WTC11 (cell line): ENCODE results near the gene PDE6G. TPM values are rescaled to one million over a fixed set of nuclear protein-coding genes. Genes with fewer than 3 reads are reported as not detected.
A peak's percentile ranks its signal among the peaks of the same experiment; 100 is the strongest.

ENCODE experiments used
- ATAC-seq: fragments of 200-7000 bp; cut with Tn5 transposase; 2 replicates; pipeline ENCODE4 v1.10.0; 2021; ENCODE audit warnings: mild to moderate bottlenecking, moderate library complexity
- CTCF ChIA-PET: fragments of 300-600 bp; sonication (Branson Sonifier 250); formaldehyde crosslinking; loops from one replicate; lab custom pipeline; 2021; ENCODE audit warnings: antibody characterized with exemption; lab: Charles Lee
- POLR2A ChIA-PET: fragments of 350-600 bp; sonication (Branson Sonifier 250); formaldehyde crosslinking; loops from one replicate; lab custom pipeline; 2021; ENCODE audit warnings: antibody characterized with exemption; lab: Charles Lee
- DNase-seq: peaks from one replicate; pipeline ENCODE4 v3.0.0; 2021; ENCODE audit warnings: low spot score
- H3K27ac Mint-ChIP-seq: 2 replicates; pipeline ENCODE4 v1.8.0; 2021; ENCODE audit warnings: mixed read lengths
- H3K27me3 Mint-ChIP-seq: 2 replicates; pipeline ENCODE4 v1.8.0; 2021; ENCODE audit warnings: low read depth, mild to moderate bottlenecking, moderate library complexity, mixed read lengths
- H3K36me3 Mint-ChIP-seq: 2 replicates; pipeline ENCODE4 v1.8.0; 2021; ENCODE audit warnings: mixed read lengths
- H3K4me1 Mint-ChIP-seq: 2 replicates; pipeline ENCODE4 v1.8.0; 2022; ENCODE audit warnings: mixed read lengths
- H3K4me3 Mint-ChIP-seq: 2 replicates; pipeline ENCODE4 v1.8.0; 2021; ENCODE audit warnings: mild to moderate bottlenecking, moderate library complexity, mixed read lengths
- H3K9me3 Mint-ChIP-seq: 2 replicates; pipeline ENCODE4 v1.8.0; 2021; ENCODE audit warnings: mixed read lengths
- AFF4 ChIP-seq: sonication (generic); formaldehyde crosslinking; IDR thresholded peaks from 2 replicates; pipeline ENCODE4 v1.8.1; 2023; ENCODE audit warnings: mild to moderate bottlenecking, missing genetic modification reagents, borderline replicate concordance
- CREB1 ChIP-seq: sonication (generic); formaldehyde crosslinking; IDR thresholded peaks from 2 replicates; pipeline ENCODE4 v1.8.0; 2023; ENCODE audit warnings: mild to moderate bottlenecking, missing genetic modification reagents
- E2F4 ChIP-seq: sonication (generic); formaldehyde crosslinking; IDR thresholded peaks from 2 replicates; pipeline ENCODE4 v1.8.1; 2022; ENCODE audit warnings: low read depth, mild to moderate bottlenecking, moderate library complexity, missing genetic modification reagents, borderline replicate concordance
- FOXK1 ChIP-seq: sonication (generic); formaldehyde crosslinking; IDR thresholded peaks from 2 replicates; pipeline ENCODE4 v1.8.0; 2022; ENCODE audit warnings: mild to moderate bottlenecking, moderate library complexity, missing genetic modification reagents
- FOXP1 ChIP-seq: sonication (generic); formaldehyde crosslinking; IDR thresholded peaks from 2 replicates; pipeline ENCODE4 v1.8.0; 2022; ENCODE audit warnings: missing genetic modification reagents, mild to moderate bottlenecking, moderate library complexity, borderline replicate concordance
- GRHL2 ChIP-seq: fragments of 250-450 bp; sonication (Bioruptor Pico); IDR thresholded peaks from 2 replicates; pipeline ENCODE4 v1.8.0; 2022; ENCODE audit warnings: mild to moderate bottlenecking, moderate library complexity; ENCODE audit not compliant: insufficient replicate concordance, severe bottlenecking
- JUN ChIP-seq: sonication (generic); formaldehyde crosslinking; IDR thresholded peaks from 2 replicates; pipeline ENCODE4 v1.8.0; 2023; ENCODE audit warnings: mild to moderate bottlenecking, missing genetic modification reagents
- PRRX2 ChIP-seq: fragments of 250-450 bp; sonication (Bioruptor Pico); IDR thresholded peaks from 2 replicates; pipeline ENCODE4 v1.8.0; 2021; ENCODE audit warnings: mild to moderate bottlenecking
- SP1 ChIP-seq: sonication (generic); formaldehyde crosslinking; conservative IDR thresholded peaks from 2 replicates; pipeline ENCODE4 v1.8.1; 2022; ENCODE audit warnings: missing genetic modification reagents
- USF1 ChIP-seq: sonication (generic); formaldehyde crosslinking; IDR thresholded peaks from 2 replicates; pipeline ENCODE4 v1.8.0; 2022; ENCODE audit warnings: mild to moderate bottlenecking, missing genetic modification reagents
- USF2 ChIP-seq: sonication (generic); formaldehyde crosslinking; IDR thresholded peaks from 2 replicates; pipeline ENCODE4 v1.8.1; 2023; ENCODE audit warnings: mild to moderate bottlenecking, missing genetic modification reagents, moderate library complexity
- ZMAT4 ChIP-seq: fragments of 250-450 bp; sonication (Bioruptor Pico); IDR thresholded peaks from 2 replicates; pipeline ENCODE4 v1.9.0; 2021; ENCODE audit warnings: mild to moderate bottlenecking
- ZNF138 ChIP-seq: sonication (generic); formaldehyde crosslinking; conservative IDR thresholded peaks from 2 replicates; pipeline ENCODE4 v1.8.1; 2022; ENCODE audit warnings: mild to moderate bottlenecking, moderate library complexity, missing genetic modification reagents
- ZNF232 ChIP-seq: sonication (generic); formaldehyde crosslinking; IDR thresholded peaks from 2 replicates; pipeline ENCODE4 v1.8.0; 2022; ENCODE audit warnings: mild to moderate bottlenecking, missing genetic modification reagents
- ZNF425 ChIP-seq: fragments of 250-450 bp; sonication (Bioruptor Pico); conservative IDR thresholded peaks from 2 replicates; pipeline ENCODE4 v1.9.0; 2021; ENCODE audit warnings: mild to moderate bottlenecking
- ZNF671 ChIP-seq: fragments of 250-450 bp; sonication (Bioruptor Pico); IDR thresholded peaks from 2 replicates; pipeline ENCODE4 v1.8.0; 2021; ENCODE audit warnings: mild to moderate bottlenecking
- total RNA-seq: library from RNA; stranded (reverse); gene quantifications from 3 replicates; pipeline ENCODE4 v1.2.3, GENCODE V29; 2021
- TF ChIP-seq, protein P1 (sequence below): sonication (generic); formaldehyde crosslinking; IDR thresholded peaks from 2 replicates; pipeline ENCODE4 v1.8.1; 2023; ENCODE audit warnings: mild to moderate bottlenecking, missing genetic modification reagents, moderate library complexity
- TF ChIP-seq, protein P2 (sequence below): sonication (generic); formaldehyde crosslinking; IDR thresholded peaks from 2 replicates; pipeline ENCODE4 v1.8.1; 2023; ENCODE audit warnings: mild to moderate bottlenecking, missing genetic modification reagents
- TF ChIP-seq, protein P3 (sequence below): fragments of 250-450 bp; sonication (Bioruptor Pico); IDR thresholded peaks from 2 replicates; pipeline ENCODE4 v1.8.0; 2021; ENCODE audit warnings: mild to moderate bottlenecking

The PDE6G gene
- total RNA-seq, 1 experiment from 2014 or later = 4.4 TPM

DNA sequence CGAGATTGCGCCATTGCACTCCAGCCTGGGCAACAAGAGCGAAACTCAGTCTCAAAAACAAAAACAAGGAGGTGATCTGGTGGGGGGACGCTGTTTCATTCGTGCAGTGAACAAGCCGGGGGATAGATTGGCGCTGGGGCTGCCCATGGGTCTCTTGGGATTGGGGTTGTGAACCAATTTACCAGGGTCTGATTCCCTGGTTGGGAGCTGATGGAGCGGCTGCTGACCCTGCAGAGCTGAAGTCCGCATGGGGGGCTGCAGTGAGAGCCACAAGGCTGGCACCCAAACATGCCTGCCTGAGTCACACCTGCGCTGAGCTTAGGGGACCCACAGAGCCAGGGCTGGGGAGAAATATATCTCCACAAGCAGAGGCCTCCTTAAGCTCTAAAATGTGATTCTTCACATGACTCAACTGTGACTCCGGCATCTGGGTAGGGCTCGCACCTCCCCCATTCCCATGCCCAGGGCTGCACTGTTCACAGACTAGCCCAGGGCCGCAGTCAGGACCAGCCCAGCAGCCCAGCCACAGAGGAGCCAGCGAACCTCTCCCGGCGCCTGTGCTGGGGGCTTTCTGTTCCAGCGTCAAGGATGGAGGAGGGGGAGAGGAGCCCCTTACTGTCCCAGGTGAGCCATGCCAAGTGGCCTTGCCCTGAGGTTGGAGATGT is 14.4 kb downstream of the PDE6G start:
- peaks cover 7% of the 10 kb centered on the region for H3K27me3 Mint-ChIP-seq
- CTCF ChIA-PET = no interaction called here
- H3K4me1 Mint-ChIP-seq = no peaks in the 10 kb centered on the region
- ATAC-seq (peak; percentile 28; the same call in 1 of the 2 replicates), DNase-seq (no peak)
- H3K27ac Mint-ChIP-seq = peak overlapping the region; percentile 18; the same call in 1 of the 2 replicates
- no peaks in the 10 kb centered on the region for H3K36me3 Mint-ChIP-seq
- POLR2A ChIA-PET = no interaction called here
- TF ChIP-seq CREB1 (CRISPR knock-in tag) (no peak), ZNF138 (CRISPR knock-in tag) (no peak), GRHL2 (CRISPR knock-in tag) (no peak), PRRX2 (CRISPR knock-in tag) (no peak), ZNF232 (CRISPR knock-in tag) (no peak), ZMAT4 (CRISPR knock-in tag) (no peak), USF2 (no peak), ZNF671 (no peak), SP1 (CRISPR knock-in tag) (no peak), FOXP1 (CRISPR knock-in tag) (no peak), JUN (CRISPR knock-in tag) (no peak), FOXK1 (CRISPR knock-in tag) (no peak), AFF4 (CRISPR knock-in tag) (no peak), USF1 (CRISPR knock-in tag) (no peak)
- TF ChIP-seq, protein P1, sequence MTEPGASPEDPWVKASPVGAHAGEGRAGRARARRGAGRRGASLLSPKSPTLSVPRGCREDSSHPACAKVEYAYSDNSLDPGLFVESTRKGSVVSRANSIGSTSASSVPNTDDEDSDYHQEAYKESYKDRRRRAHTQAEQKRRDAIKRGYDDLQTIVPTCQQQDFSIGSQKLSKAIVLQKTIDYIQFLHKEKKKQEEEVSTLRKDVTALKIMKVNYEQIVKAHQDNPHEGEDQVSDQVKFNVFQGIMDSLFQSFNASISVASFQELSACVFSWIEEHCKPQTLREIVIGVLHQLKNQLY = no peak
- TF ChIP-seq, protein P2, sequence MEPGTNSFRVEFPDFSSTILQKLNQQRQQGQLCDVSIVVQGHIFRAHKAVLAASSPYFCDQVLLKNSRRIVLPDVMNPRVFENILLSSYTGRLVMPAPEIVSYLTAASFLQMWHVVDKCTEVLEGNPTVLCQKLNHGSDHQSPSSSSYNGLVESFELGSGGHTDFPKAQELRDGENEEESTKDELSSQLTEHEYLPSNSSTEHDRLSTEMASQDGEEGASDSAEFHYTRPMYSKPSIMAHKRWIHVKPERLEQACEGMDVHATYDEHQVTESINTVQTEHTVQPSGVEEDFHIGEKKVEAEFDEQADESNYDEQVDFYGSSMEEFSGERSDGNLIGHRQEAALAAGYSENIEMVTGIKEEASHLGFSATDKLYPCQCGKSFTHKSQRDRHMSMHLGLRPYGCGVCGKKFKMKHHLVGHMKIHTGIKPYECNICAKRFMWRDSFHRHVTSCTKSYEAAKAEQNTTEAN (CRISPR knock-in tag) = no peak
- TF ChIP-seq, all 79 proteins: peak for 0
- no peaks in the 10 kb centered on the region for H3K9me3 Mint-ChIP-seq
- no peak overlapping the region for H3K4me3 Mint-ChIP-seq

DNA sequence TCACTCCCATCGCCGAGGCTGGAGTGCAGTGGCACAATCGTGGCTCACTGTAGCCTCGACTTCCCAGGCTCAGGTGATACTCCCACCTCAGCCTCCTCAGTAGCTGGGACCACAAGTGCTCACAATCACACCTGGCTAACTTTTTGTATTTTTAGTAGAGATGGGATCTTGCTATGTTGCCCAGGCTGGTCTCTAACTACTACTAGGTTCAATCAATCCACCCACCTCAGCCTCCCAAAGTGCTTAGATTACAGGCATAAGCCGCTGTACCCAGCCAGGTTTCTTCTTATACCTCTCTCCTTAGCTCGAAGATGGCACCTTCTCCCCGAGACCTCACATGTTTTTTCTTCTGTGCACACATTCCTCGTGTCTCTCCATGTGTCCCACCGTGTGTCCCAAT is 16.3 kb downstream of the PDE6G start:
- no peaks in the 10 kb centered on the region for H3K36me3 Mint-ChIP-seq
- H3K4me3 Mint-ChIP-seq = no peak overlapping the region
- H3K27ac Mint-ChIP-seq = no peak overlapping the region
- ATAC-seq (no peak), DNase-seq (no peak)
- H3K9me3 Mint-ChIP-seq = no peaks in the 10 kb centered on the region
- ChIA-PET CTCF (interaction anchor here (0.6 kb wide), 1 partner anchor 34 kb away, joined by 3 read pairs; no protein-coding TSS in a partner anchor), POLR2A (no interaction called here)
- H3K4me1 Mint-ChIP-seq = peaks cover 10% of the 10 kb centered on the region
- no peaks in the 10 kb centered on the region for H3K27me3 Mint-ChIP-seq
- TF ChIP-seq E2F4 (CRISPR knock-in tag) (no peak), USF2 (no peak), ZNF425 (CRISPR knock-in tag) (no peak)
- TF ChIP-seq, protein P3, sequence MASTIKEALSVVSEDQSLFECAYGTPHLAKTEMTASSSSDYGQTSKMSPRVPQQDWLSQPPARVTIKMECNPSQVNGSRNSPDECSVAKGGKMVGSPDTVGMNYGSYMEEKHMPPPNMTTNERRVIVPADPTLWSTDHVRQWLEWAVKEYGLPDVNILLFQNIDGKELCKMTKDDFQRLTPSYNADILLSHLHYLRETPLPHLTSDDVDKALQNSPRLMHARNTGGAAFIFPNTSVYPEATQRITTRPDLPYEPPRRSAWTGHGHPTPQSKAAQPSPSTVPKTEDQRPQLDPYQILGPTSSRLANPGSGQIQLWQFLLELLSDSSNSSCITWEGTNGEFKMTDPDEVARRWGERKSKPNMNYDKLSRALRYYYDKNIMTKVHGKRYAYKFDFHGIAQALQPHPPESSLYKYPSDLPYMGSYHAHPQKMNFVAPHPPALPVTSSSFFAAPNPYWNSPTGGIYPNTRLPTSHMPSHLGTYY (CRISPR knock-in tag) = no peak
